Heart left ventricle (tissue), 13 donors: ENCODE data around the gene BMP8A.

Source experiments
- CTCF ChIP-seq, 12 donors: fragments of 200-600 bp; sonication (generic) in 4 of 12; IDR thresholded peaks; one replicate each; pipeline versions ENCODE4 v1.5.0 to v1.8.0; 2018 to 2022; ENCODE audit warnings: antibody characterized with exemption in 12 of 12, mild to moderate bottlenecking in 5 of 12
- POLR2A ChIP-seq, 2 donors: fragments of 450-650 bp; IDR thresholded peaks; one replicate each; pipeline ENCODE4 v1.6.1; 2017; ENCODE audit warnings: antibody characterized with exemption in 2 of 2, mild to moderate bottlenecking in 2 of 2, moderate library complexity in 2 of 2
- donor health status: ischemic (EF 13 %, LVEDD 7.1; RV severe dilation, severe dysfunction).
- donor health status: DM: no; HTN: yes; CAD: no.
- donor health status: DM: no; HTN: no; CAD: no.
- donor health status: ischemic (EF 25% LVEDD 6.9; RV normal size, moderate dysfunction).
- donor health status: ischemic (EF 25% LVEDD 5.7; RV mildly dilated, moderate dysfunction).
- donor health status: ischemic (EF 35%, LVEDD 5.7; RV mildly dilated, moderate dysfunction).
- donor health status: nonischemic (EF 11% LVEDD 7.7; RV severe dilation, severe dysfunction).
- donor health status: DM: yes; HTN: yes; CAD: no.
- donor health status: PGD.
- donor health status: ischemic (EF 29% LVEDD 5.4; RV normal size, mild dysfunction).
- donor health status: nonischemic (EF 23%, LVEDD 6.1; RV moderate dilation, normal function).

DNA sequence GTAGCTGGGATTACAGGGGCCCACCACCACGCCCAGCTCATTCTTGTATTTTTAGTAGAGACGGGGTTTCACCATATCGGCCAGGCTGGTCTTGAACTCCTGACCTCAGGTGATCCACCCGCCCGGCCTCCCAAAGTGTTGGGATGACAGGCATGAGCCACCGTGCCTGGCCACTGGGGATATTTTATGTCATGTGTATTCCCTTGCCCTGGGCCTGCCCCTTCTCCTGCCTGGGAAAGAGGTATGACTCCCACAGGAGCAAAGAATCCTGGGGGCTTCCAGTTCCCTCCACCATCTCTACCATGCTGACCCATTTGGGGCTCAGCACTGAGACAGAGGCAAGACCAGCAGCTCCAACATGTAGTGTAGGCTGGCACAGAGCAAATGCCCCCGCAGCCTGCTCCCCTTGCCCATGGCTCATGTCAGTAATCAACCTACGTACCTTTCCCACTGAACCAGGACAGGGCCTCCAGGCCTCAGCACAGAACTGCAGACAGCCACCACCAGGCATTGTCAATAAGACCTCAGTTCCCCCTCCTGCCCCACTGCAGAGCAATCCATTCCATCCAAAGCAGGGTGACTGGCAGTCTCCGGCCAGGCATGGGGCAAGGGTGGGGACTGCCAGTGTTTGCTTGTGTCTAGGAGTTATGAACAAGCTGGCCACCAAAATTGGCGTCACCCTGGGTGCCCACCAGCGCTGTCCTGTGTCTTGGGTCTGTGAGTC, 35.2 kb downstream of the BMP8A start:
- TF ChIP-seq CTCF (IDR thresholded peaks at IDR 0.05) (no peak), POLR2A (IDR thresholded peaks at IDR 0.05) (no peak)
